K562 treated with DMSO at 1 percent for 12 hours (cell line): ENCODE data around the gene HDAC1. TPM values are rescaled to one million over a fixed set of nuclear protein-coding genes. Genes with fewer than 3 reads are reported as not detected.

Experiments used
- total RNA-seq: library from RNA; unstranded; fragments of 300-600 nt; gene quantifications from 2 replicates; pipeline ENCODE4 v1.2.3, GENCODE V29; 2022; ENCODE audit not compliant: insufficient read depth

Gene HDAC1
- 139 and 261 TPM in 2 replicates for total RNA-seq

DNA sequence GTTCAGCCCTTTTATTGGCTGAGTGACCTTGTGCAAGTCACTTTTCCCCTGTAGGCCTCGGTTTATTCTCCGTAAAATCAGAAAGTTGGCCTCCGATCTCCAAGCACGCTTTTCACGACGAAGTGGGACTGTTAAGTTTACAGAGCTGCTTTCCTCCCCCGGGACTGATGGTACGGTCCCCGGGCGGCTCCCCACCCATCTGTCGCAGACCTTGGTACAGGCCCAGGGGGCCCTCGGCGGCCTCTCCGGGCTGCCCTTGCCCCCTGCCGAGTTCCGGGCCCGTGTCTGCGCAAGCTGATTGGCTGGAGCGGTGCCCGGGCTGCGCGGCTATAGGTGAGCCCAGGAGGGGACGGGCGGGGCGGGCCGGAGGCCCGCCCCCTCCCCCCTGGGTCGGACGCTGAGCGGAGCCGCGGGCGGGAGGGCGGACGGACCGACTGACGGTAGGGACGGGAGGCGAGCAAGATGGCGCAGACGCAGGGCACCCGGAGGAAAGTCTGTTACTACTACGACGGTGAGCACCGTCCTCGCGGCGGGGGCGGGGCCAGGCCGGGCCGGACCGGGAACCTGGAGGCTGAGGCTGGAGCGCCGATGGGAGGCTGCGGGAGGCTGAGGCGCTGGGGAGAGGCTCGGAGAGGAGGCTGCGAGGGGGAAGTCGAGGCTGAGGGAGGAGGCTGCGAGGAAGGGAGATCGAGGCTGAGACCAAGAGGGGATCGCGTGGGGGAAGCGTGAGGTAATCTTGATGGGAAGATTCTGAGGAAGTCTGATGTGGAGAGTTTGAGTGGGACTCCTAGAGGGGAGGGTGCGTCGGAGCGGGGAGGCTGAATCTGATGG is at the start of gene HDAC1:
TSS of gene HDAC1 (plus strand) at position 376 of the 831 bp plus-strand sequence. CDS start at position 463, 87 bp downstream.

DNA sequence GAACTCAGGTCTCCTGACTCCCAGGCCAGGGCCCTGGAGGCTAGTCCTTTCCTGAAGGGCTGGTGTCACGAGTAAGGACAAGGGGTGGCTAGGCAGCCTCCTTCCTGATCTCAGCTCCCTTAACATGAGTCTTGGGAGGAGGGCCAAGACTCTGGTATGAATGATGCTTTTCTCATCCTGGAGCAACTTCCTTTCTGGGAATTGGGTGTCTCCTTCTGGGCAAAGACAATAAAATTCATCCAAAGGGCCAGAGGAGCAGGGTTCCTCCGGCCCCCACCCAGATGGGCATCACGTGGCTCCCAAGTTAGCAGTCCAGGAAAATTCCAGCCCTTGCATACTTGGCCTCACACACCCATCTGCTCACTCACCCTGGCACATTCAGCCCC is 45.0 kb upstream of the HDAC1 start, which contains the start of gene FAM167B:
TSS of gene FAM167B (plus strand) at position 335 of the 386 bp plus-strand sequence. CDS start 200 bp downstream, outside the sequence.

DNA sequence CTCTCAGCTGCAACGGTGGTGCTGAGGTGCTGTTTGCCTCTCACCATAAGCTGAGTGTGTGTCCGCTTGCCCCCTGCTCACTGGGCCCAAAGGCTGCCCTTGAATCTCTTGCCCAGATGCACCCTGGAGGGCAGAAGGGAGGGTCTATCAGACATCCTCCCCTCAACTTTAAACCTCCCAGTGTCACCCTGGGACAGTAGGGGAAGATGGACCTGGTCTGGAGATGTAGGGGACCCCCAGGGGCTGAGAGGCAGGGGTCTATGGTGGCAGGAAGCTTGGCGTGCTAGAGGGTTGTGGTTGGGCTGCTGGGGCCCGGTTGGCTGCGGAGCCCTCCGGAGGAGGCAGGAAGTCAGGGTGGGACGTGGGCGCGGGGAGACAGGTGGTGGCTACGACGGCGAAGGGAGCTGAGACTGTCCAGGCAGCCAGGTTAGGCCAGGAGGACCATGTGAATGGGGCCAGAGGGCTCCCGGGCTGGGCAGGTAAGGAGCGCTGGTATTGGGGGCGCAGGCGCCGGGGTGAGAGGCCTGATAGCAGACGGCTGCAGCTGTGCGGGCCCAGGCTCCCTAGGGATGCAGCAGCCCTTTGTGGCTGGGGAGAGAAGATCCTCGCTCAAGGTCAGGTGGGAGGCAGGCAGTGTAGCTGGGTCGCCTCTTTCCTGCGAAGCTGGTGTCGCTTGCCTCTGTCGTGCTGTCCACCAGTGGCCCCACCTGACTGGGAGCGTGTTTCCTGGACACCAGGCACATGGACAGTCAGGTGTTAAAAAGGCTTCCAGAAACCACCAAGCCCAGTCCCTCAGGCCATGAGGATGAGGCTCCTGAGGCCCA is 40.8 kb upstream of the HDAC1 start, which contains the start of gene LCK:
TSS of gene LCK (plus strand) at position 373 of the 824 bp plus-strand sequence. CDS start 23,065 bp downstream, outside the sequence.

DNA sequence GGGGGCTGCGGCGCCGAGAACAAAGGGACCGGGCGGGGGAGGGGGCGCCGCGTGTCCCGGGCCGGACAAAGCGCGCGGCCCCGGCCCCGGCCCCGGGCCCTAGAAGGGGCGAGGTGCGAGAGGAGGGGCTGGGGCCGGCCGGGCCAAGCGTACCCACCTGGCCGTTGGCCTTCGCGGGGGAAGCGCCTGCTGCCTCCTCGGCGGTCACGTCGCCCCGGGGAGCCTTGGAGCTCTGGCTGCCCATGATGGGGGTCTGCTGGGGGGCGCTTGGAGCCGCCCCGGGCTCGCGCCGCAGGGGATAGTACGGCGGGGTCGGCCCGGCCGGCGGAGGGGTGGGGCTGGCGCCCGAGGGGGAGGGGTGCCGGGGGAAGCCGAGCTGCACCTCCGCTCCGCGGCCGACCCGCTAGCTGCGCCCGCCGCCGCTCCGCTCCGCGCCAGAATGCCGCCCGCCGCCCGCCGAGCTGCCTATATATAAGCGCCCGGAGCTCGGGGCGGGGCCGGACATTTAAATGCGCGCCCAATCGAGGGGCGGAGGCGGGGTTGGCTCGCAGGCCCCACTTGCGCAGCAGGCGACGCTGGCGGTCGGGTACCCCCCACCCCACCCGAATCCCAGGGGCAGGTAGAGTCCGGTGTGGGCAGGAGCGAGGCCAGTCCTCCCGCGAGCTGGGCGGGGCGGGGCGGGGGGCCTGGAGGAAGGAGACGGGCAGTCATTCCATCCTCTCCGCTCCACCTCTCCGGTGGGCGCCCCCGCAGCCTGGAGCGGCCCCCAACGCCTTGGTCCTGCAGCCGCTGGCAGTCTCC is 44.1 kb downstream of the HDAC1 start, which contains the start of gene MARCKSL1:
TSS of gene MARCKSL1 (minus strand) at position 444 of the 801 bp plus-strand sequence. CDS start at position 244, 200 bp downstream.

DNA sequence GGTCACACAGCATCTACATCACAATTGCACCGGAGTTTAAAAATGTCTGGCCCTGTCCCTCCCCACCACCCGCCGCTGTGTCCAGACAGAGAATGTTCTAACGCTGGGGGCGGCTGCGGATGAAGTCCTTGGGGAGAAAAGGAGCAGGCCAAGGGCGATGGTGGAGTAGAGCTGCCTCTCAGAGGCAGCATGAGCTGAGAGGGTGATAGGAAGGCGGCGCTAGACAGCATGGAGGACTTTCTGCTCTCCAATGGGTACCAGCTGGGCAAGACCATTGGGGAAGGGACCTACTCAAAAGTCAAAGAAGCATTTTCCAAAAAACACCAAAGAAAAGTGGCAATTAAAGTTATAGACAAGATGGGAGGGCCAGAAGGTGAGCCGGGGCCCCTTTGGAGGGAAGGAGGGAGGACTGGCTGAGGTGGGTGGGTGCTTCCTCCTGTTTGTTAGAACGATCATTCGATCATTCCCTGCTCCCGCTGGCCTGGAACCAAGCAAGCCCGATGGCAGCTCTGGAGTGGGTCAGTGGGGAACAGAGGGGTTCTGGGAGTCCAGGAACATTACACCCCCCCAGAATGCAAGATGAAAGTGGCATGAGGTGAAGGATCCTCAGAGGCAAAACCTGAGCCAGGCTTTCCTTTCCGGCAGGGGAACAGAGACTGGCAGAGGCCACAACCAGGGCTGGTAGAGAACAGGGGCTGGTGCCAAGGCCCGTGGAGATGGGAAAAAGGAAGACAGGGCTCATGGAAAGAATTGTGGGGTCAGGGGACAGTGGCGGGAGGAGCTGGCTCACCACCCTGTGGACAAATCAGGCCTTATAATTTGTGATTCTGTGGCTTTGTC is 70.8 kb downstream of the HDAC1 start, which contains the start of the genes FAM229A and TSSK3:
TSS of gene FAM229A (minus strand) at position 12 of the 840 bp plus-strand sequence. CDS start 394 bp downstream, outside the sequence.
TSS of gene TSSK3 (plus strand) at position 66 of the 840 bp plus-strand sequence. CDS start at position 229, 163 bp downstream.

Other genes starting within 250 kb of the HDAC1 start
- 24.3 and 27.6 TPM in 2 replicates for gene TMEM39B, start 219.1 kb upstream of the HDAC1 start, total RNA-seq
- 10.3 and 25.6 TPM in 2 replicates for gene KPNA6, start 184.0 kb upstream of the HDAC1 start, total RNA-seq
- 23.0 and 51.0 TPM in 2 replicates for gene TXLNA, start 112.4 kb upstream of the HDAC1 start, total RNA-seq
- gene CCDC28B, start 91.5 kb upstream of the HDAC1 start, total RNA-seq = 25.5 and 27.9 TPM in 2 replicates
- gene IQCC, start 86.4 kb upstream of the HDAC1 start, total RNA-seq = 4.9 and 8.2 TPM in 2 replicates
- gene DCDC2B, start 83.0 kb upstream of the HDAC1 start, total RNA-seq = not detected in 2 replicates
- gene TMEM234, start 69.7 kb upstream of the HDAC1 start, total RNA-seq = 8.0 and 8.4 TPM in 2 replicates
- 265 and 287 TPM in 2 replicates for gene EIF3I, start 69.7 kb upstream of the HDAC1 start, total RNA-seq
- not detected in 2 replicates for gene FAM167B, start 44.9 kb upstream of the HDAC1 start, total RNA-seq
- not detected in 2 replicates for gene LCK, start 40.8 kb upstream of the HDAC1 start, total RNA-seq
- gene MARCKSL1, start 44.1 kb downstream of the HDAC1 start, total RNA-seq = 71.2 and 75.0 TPM in 2 replicates
- gene FAM229A, start 70.4 kb downstream of the HDAC1 start, total RNA-seq = 14.5 and 27.7 TPM in 2 replicates
- gene TSSK3, start 70.5 kb downstream of the HDAC1 start, total RNA-seq = 1.6 and 5.0 TPM in 2 replicates
- gene BSDC1, start 102.4 kb downstream of the HDAC1 start, total RNA-seq = 38.0 and 80.7 TPM in 2 replicates
- gene ZBTB8B, start 173.0 kb downstream of the HDAC1 start, total RNA-seq = not detected in 2 replicates
- not detected in 2 replicates for gene ZBTB8A, start 247.3 kb downstream of the HDAC1 start, total RNA-seq